ENCODE measurements around the gene INSR.

INSR gene

DNA sequence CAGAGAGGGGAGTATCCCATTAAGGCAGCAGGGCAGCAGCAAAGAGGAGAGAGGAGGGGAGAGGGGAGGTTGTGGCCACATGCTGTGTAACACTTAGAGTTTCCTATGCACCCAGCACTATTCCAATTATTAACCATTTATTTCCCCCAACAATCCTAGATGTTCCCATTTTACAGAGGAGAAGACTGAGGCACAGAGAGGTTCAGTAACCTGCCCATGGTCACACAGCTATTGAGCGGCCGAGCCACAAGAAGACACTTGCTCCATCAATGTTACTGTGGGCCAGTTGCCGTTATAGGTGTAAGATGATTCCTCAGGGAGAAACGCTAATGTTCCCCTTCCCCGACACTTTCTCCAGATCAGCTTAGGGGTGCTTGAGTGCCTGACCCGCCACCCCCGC, 69.2 kb downstream of the INSR start:
- TF ChIP-seq, protein P1, sequence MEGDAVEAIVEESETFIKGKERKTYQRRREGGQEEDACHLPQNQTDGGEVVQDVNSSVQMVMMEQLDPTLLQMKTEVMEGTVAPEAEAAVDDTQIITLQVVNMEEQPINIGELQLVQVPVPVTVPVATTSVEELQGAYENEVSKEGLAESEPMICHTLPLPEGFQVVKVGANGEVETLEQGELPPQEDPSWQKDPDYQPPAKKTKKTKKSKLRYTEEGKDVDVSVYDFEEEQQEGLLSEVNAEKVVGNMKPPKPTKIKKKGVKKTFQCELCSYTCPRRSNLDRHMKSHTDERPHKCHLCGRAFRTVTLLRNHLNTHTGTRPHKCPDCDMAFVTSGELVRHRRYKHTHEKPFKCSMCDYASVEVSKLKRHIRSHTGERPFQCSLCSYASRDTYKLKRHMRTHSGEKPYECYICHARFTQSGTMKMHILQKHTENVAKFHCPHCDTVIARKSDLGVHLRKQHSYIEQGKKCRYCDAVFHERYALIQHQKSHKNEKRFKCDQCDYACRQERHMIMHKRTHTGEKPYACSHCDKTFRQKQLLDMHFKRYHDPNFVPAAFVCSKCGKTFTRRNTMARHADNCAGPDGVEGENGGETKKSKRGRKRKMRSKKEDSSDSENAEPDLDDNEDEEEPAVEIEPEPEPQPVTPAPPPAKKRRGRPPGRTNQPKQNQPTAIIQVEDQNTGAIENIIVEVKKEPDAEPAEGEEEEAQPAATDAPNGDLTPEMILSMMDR (conservative IDR thresholded peaks at IDR 0.05; ENCODE audit: low read length): no peak
- DNase-seq (ENCODE audit: low read depth): no peak
- no peak overlapping the region for H3K4me3 ChIP-seq (ENCODE audit: low read length)

DNA sequence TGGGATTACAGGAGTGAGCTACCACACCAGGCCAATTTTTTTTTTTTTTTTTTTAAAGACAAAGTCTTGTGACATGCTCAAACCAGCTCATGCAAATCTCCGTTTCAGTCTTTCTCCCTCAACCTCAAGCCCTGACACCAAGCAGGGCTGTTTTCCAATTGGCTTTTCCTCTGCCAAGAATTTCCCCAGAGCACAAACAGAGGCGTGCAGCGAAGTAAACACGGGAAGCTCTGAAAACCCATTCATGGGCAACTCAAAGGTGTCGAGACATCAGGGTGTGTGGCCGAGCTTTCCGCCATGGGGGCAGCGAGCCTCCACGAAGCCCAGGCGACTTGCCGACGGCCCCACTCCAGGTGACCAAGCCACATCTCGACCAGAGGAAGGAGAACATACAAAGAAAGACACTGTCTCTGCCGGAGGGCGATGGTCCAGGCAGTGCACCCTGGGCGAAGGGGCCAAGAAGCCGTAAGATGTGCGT, 70.0 kb downstream of the INSR start:
- TF ChIP-seq, protein P1 (conservative IDR thresholded peaks at IDR 0.05; ENCODE audit: low read length): no peak
- no peak overlapping the region for H3K4me3 ChIP-seq (ENCODE audit: low read length)
- DNase-seq (ENCODE audit: low read depth): peak; percentile 72

DNA sequence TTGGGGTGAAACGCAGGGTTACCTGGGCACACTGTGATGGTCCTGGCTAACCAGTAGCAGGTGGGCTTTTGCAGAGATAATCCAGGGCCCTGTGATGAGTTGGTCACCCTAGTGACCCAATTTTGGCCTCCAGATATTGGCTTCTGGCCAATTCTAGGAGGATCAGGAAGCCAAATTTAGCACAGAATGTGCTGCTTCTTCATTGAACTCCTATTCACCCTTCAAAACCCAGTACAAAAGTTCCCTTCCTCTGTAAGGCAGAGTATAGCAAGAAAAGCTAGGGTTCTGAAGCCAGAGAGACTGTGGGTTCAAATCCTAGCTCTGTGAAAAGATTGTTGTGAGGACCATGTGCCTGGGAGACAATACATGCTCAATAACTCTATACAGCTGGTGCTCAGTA, 70.8 kb downstream of the INSR start:
- no peak overlapping the region for H3K4me3 ChIP-seq (ENCODE audit: low read length)
- TF ChIP-seq, protein P1 (conservative IDR thresholded peaks at IDR 0.05; ENCODE audit: low read length): no peak
- no peak for DNase-seq (ENCODE audit: low read depth)

DNA sequence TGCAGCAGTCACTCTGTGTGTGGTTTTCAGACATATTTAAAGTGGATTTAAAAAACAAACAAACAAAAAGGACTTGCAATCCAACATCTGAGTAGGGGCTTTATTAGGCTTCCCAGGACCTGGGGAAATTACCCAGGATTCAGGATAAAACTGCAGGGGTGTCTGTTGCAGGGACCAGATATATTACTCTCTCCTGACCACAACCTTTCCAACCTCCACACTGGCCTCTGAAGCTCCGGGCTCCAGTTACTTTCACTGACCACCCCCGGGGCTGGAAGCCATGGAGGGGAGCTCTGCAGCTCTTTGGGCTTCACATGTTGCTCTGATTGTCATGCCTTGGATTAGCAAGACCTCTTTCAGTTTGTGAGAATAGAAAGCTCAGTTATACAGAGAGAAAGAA, 75.2 kb downstream of the INSR start:
- no peak overlapping the region for H3K4me3 ChIP-seq (ENCODE audit: low read length)
- DNase-seq (ENCODE audit: low read depth): no peak
- TF ChIP-seq, protein P1 (conservative IDR thresholded peaks at IDR 0.05; ENCODE audit: low read length): no peak

DNA sequence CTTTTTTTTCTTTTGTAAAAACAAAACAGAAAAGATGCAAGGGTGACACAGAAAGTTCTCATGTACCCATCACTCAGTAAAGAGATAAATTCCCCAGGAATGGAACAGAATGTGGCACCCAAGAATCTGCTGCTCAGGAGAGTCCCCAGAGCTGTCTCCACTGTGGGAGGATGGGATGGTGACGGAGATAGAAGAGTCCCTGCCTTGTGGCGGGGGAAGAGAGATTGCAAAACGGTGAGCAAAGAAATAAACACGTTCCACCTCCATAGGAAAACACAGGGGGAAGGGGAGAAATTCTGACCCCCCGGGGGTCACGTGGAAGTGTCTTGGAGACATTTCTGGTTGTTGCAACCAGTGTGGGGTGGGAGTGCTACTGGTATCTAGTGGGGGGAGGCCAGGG, 76.4 kb downstream of the INSR start:
- DNase-seq (ENCODE audit: low read depth): no peak
- no peak overlapping the region for H3K4me3 ChIP-seq (ENCODE audit: low read length)
- TF ChIP-seq, protein P1 (conservative IDR thresholded peaks at IDR 0.05; ENCODE audit: low read length): no peak

DNA sequence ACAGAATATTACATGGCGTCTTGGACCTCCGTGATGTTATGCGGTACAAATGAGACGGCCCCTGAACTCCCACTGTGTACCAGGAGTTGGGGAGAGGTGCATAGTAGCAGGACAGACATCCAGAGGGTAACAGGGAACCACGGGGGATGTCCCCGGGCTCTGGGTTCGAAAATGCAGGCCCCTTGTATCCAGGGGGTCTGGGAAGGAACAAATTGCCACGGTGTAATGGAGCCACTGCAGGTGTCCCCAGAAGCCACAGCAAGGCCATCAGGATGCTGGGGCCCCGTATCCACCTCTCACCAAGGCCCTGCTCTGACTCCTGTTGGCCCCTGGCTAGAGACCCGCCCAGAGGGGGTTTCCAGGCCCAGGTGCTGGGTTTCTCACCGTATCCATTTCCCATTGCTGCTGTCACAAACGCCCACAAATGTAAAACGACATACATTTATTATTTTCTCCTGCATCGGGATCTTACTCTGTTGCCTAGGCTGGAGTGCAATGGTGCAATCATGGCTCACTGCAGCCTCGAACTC, 77.8 kb downstream of the INSR start:
- no peak overlapping the region for H3K4me3 ChIP-seq (ENCODE audit: low read length)
- TF ChIP-seq, protein P1 (conservative IDR thresholded peaks at IDR 0.05; ENCODE audit: low read length): no peak
- DNase-seq (ENCODE audit: low read depth): no peak

DNA sequence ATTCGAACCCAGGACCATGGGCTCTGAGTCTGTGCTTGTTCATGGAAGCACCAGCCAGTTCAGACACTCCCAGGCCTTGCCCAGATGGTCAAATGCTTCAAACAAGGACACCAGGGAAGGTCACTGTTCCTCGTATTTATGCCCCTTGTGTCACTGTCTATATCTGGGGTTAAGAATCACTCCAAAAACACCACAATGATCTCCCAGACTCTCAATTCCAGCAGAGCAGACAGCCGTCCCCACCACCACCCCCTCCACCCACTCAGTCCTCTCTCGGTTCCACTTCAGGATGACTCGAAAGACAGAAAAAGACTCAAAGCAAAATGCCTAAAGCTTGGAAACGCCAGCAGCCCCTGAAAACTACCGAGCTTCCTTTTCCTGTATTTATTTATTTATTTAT, 79.0 kb downstream of the INSR start:
- TF ChIP-seq, protein P1 (conservative IDR thresholded peaks at IDR 0.05; ENCODE audit: low read length): no peak
- no peak for DNase-seq (ENCODE audit: low read depth)
- H3K4me3 ChIP-seq (ENCODE audit: low read length): no peak overlapping the region

All from AG10803 (cell line).